RWPE1 (cell line): ENCODE data around the gene ARL15.

Experiments
- CTCF ChIA-PET: fragments of 350-600 bp; sonication (Branson Sonifier 250); formaldehyde crosslinking; extraction: SDS; loops from one replicate; lab custom pipeline; 2021; lab: Yijun Ruan, JAX
- POLR2A ChIA-PET: fragments of 400-600 bp; formaldehyde crosslinking; extraction: SDS; loops from one replicate; lab custom pipeline; 2020; ENCODE audit warnings: antibody characterized with exemption; ENCODE audit not compliant: low non-redundant PET; lab: Yijun Ruan, JAX
- DNase-seq: peaks from one replicate; pipeline ENCODE4 v3.0.0; 2012; ENCODE audit warnings: low spot score
- H3K27ac ChIP-seq: fragments of 450-650 bp; 2 replicates; pipeline ENCODE4 v1.5.1; 2017
- CTCF ChIP-seq: fragments of 450-650 bp; conservative IDR thresholded peaks from 2 replicates; pipeline ENCODE4 v1.5.1; 2017; ENCODE audit warnings: low read depth, mild to moderate bottlenecking

The ARL15 gene

GRCh38 chr5:53884844-53885243, 425.5 kb downstream of the ARL15 start:
- TF ChIP-seq CTCF = no peak
- no peak overlapping the region for H3K27ac ChIP-seq
- ChIA-PET POLR2A (no interaction called here), CTCF (interaction anchor here (0.8 kb wide), 1 partner anchor 290 kb away, joined by 4 read pairs; no protein-coding TSS in a partner anchor)
- DNase-seq = no peak

DNA sequence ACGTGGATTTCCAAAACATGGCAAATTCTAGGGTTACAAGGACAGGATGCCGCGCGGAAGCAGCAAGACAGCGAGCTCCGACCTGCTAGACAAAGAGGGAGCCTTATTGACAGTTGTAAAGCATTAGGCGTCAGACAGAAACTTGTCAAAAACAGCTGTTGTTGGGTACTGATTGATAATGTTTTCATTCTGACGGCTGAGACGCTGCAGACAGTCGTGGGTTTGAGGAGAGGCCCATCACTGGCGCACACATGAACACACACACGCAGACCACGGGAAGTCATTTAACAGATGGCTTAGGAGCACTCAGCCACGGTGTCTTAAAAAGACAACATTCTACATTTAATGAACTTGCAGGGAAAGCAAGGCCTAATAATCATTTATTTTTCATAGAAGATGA, 426.0 kb downstream of the ARL15 start:
- TF ChIP-seq CTCF = no peak
- no peak for DNase-seq
- H3K27ac ChIP-seq = no peak overlapping the region
- POLR2A ChIA-PET = no interaction called here
- CTCF ChIA-PET = interaction anchor here (0.8 kb wide), 1 partner anchor 290 kb away, joined by 4 read pairs; no protein-coding TSS in a partner anchor

DNA sequence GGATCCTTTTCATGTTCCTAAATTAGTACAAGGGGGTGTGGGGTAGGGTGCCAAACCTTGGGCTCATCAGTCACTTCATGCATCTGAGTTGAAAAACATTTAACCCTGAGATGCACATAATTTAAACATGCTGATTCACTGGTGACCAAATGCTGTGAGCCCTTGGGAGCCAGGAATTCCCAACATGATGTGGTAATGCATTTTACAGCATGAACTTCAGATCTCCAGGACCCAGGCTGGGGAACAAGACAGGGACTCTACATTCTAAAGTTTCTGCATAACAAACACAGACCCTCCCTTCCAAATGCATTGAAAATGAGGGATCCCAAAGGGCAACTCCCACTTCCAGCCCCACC, 427.7 kb downstream of the ARL15 start:
- CTCF ChIA-PET = no interaction called here
- POLR2A ChIA-PET = no interaction called here
- TF ChIP-seq CTCF = no peak
- DNase-seq = no peak
- H3K27ac ChIP-seq = no peak overlapping the region

DNA sequence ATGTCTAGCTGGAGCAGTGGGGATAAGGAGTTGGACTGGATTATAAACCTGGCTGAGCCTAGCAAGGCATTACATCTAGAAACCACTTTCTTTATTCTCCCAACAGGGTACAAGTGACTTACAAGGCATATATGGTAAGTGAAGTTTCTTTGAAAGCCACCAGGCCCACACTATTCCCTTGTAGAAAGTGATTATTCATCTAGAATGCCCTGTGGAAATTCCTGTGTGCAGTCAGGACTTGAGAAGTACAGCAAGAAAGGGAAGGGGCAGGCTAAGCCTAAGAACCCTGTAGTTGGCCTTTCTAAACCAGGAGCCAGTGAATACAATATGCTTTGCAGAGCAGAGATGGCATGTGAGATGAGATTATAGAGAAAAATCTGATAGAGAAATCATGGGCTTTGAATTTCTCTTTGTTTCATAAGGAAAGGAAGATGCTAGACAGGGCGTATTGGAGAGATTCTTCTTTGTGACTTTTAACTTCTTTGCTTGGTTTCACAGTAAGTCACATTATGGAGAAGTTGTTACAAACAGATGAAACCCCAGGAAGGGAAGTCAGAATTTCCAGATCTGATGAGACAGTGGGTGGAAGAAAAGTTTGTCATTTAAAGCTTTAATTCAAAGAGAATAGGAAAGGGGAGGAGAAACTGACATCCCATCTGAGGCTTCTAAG, 428.2 kb downstream of the ARL15 start:
- DNase-seq = no peak
- POLR2A ChIA-PET = no interaction called here
- TF ChIP-seq CTCF = no peak
- H3K27ac ChIP-seq = no peak overlapping the region
- CTCF ChIA-PET = no interaction called here

GRCh38 chr5:53879708-53880323, 430.6 kb downstream of the ARL15 start:
- POLR2A ChIA-PET = no interaction called here
- CTCF ChIA-PET = no interaction called here
- TF ChIP-seq CTCF = no peak

DNA sequence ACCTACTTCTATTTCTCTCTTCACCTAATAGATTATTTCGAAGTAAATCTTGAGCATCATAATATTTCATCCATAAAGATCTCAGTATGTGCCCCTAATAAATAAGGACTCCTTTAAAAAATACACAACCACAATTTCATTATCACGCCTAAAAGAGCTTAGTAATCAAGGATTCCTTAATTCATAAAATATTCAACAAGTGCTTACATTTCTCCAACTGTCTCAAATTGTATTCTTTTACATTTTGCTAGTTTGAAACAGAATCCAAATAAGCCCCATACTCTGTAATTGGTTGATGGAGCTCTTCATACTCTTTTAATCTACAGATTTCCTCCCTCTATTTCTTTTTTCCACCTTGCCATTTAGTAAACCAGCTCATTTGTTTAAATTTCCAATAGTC, 432.4 kb downstream of the ARL15 start:
- CTCF ChIA-PET = interaction anchor here (0.6 kb wide), 1 partner anchor 16 kb away, joined by 3 read pairs; no protein-coding TSS in a partner anchor
- DNase-seq = no peak
- TF ChIP-seq CTCF = no peak
- no peak overlapping the region for H3K27ac ChIP-seq
- POLR2A ChIA-PET = no interaction called here

More at GRCh38 chr5:53879708-53880323, 430.6 kb downstream of the ARL15 start:
- no peak overlapping the region for H3K27ac ChIP-seq
- DNase-seq = no peak
